ENCODE results near the gene KAZN. TPM values are rescaled to one million over a fixed set of nuclear protein-coding genes. Genes with fewer than 3 reads are reported as not detected.

Gene KAZN
- total and polyA plus RNA-seq, 2 of the 8 experiments (the other 6 are each of a cell fraction or from before 2014, with no cell fraction given): 3.7 to 11.8 TPM

DNA sequence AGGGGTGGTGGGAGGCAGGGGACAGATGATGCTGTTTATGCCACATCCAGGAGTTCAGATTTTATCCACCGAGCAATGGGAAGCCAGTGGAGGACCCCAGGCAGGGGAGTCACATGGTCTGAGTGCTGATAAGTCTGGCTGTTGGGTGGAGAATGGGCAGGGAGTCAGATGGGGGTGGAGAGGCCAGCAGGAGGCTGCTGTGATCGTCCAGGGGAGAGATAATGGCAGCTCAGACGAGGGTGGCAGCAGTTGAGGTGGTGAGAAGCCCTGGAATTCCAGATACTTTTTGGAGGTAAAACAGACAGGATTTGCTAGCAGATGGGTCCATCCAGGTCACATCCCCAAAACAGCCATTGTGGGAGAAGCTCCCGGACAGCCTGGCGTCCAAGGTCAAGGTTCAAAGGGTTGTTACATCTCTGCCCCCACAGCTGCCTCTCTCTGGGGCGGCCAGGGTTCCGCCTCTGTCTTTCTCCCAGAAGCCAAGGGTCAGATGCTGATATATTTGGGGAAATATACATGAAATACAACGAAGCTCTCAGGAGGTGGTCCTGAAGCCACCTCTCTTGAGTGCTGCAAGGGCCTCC lies 303.0 kb downstream of the KAZN start (continued):
- TF ChIP-seq SRF (IDR thresholded peaks at IDR 0.05; ENCODE audit: low read depth, low read length) (no peak), CBX5 (IDR thresholded peaks at IDR 0.05; ENCODE audit: low read depth, low read length) (no peak)
